Bronchial epithelial cell (primary cell): ENCODE results near the gene ST6GALNAC1. TPM values are rescaled to one million over a fixed set of nuclear protein-coding genes. Genes with fewer than 3 reads are reported as not detected.
A peak's percentile ranks its signal among the peaks of the same experiment; 100 is the strongest.

Source experiments
- DNase-seq: peaks from one replicate; pipeline ENCODE4 v3.0.0-alpha.2; 2010; ENCODE audit warnings: low read depth
- FAIRE-seq: peaks from 2 replicates; lab custom pipeline; 2011; peaks lifted over from hg19 to GRCh38; lab: Jason Lieb, UNC
- H3K27me3 ChIP-seq: 2 replicates; pipeline ENCODE4 v1.5.1; 2011; ENCODE audit warnings: low read length; ENCODE audit not compliant: control insufficient read depth, insufficient read depth
- H3K36me3 ChIP-seq: 2 replicates; pipeline ENCODE4 v1.5.1; 2011; ENCODE audit warnings: low read length; ENCODE audit not compliant: control insufficient read depth, insufficient read depth
- H3K4me3 ChIP-seq: 2 replicates; pipeline ENCODE4 v1.5.1; 2011; ENCODE audit warnings: mild to moderate bottlenecking, low read depth, low read length, control low read depth
- CTCF ChIP-seq: IDR thresholded peaks from 2 replicates; pipeline ENCODE4 v1.5.1; 2011; ENCODE audit warnings: mild to moderate bottlenecking, moderate library complexity, low read length, control low read depth, inconsistent platforms; ENCODE audit not compliant: insufficient read depth, severe bottlenecking
- total RNA-seq: library from RNA; depleted of rRNA; stranded (reverse); fragments of >200 nt; gene quantifications from 2 replicates; pipeline ENCODE4 v1.2.1, GENCODE V29; 2014

Gene ST6GALNAC1
- total RNA-seq, 1 donor from 2014 or later = 5.0 TPM

- FAIRE-seq (no peak), DNase-seq (no peak)
- TF ChIP-seq CTCF = no peak
- H3K4me3 ChIP-seq = no peak overlapping the region
- H3K27me3 ChIP-seq = no peaks in the 10 kb centered on the region
- peaks cover 5% of the 10 kb centered on the region for H3K36me3 ChIP-seq
Measured at GRCh38 chr17:76683921-76684745, 40.6 kb upstream of the ST6GALNAC1 start.

GRCh38 chr17:76683011-76683755, 39.6 kb upstream of the ST6GALNAC1 start:
- TF ChIP-seq CTCF = no peak
- DNase-seq (no peak), FAIRE-seq (no peak)
- Histone ChIP-seq H3K27me3 (no peaks in the 10 kb centered on the region), H3K36me3 (peaks cover 6% of the 10 kb centered on the region), H3K4me3 (no peak overlapping the region)

- no peaks in the 10 kb centered on the region for H3K27me3 ChIP-seq
- H3K36me3 ChIP-seq = peaks cover 6% of the 10 kb centered on the region
- no peak overlapping the region for H3K4me3 ChIP-seq
- no peak for TF ChIP-seq CTCF
- FAIRE-seq (no peak), DNase-seq (no peak)
Measured at GRCh38 chr17:76682296-76682695, 38.7 kb upstream of the ST6GALNAC1 start.

- peak; percentile 50 for FAIRE-seq
- no peak overlapping the region for H3K4me3 ChIP-seq
- TF ChIP-seq CTCF = peak; percentile 92
- peaks cover 6% of the 10 kb centered on the region for H3K36me3 ChIP-seq
- peak; percentile 60 for DNase-seq
- no peaks in the 10 kb centered on the region for H3K27me3 ChIP-seq
Measured at GRCh38 chr17:76681222-76682137, 37.9 kb upstream of the ST6GALNAC1 start.

- no peak for DNase-seq
- H3K36me3 ChIP-seq = peaks cover 6% of the 10 kb centered on the region
- no peaks in the 10 kb centered on the region for H3K27me3 ChIP-seq
- no peak for FAIRE-seq
- no peak overlapping the region for H3K4me3 ChIP-seq
- TF ChIP-seq CTCF = no peak
Measured at GRCh38 chr17:76679239-76679638, 35.7 kb upstream of the ST6GALNAC1 start.
